DMS153 (cell line): Measurements from ENCODE around the gene CHPF.

Experiments used
- DNase-seq: peaks from one replicate; lab custom pipeline; 2025; lab: John Stamatoyannopoulos, UW

CHPF gene

DNA sequence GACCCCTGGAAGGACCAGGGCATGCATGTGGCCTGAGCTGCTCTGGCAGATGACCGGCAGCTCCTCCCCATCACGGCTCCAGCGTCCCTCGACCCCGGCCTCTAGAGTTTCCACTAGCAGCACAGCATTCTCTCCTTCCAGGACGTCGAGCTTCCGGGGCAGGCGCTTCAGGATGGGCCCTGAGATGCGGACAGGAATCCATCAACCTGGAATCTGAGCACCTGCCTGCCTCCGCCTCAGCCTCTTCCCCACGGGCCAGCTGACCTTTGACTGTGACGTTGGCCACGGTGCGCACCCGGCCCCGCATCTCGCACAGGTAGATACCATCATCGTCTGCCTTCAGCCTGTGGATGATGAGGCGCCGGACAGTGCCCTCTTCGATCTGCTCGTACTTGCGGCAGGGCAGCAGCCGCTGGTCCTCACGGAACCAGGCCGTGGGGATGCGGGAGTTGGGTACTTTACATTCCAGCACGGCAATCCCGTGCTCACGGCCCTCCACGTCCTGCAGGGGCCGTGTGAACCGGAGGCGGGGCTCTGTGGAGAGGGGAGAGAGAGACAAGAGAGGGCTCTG is 24.3 kb upstream of the CHPF start:
- DNase-seq: no peak

DNA sequence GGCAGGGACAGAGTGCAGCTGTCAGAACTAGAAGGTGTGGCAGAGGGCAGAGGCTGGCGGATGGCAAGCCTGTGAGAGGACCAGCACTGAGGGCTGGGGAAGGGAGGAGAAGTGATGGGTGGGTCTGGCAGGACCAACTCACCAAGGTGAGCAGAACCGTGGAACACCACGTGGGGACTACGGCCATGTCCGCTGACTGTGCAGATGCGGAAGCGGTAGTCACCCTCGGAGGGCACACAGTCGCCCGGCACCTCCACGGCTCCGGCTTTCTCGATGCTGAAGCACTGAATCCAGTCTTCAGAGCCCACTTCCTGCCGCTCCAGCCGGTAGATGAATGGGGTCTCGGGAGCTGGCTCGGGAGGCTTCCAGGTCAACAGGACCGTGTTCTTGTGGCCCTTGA is 23.5 kb upstream of the CHPF start:
- no peak for DNase-seq

GRCh38 chr2:219566640-219567039 is 23.0 kb upstream of the CHPF start:
- no peak for DNase-seq

- no peak for DNase-seq
These were observed 21.8 kb upstream of the CHPF start for GRCh38 chr2:219565130-219566080.

DNA sequence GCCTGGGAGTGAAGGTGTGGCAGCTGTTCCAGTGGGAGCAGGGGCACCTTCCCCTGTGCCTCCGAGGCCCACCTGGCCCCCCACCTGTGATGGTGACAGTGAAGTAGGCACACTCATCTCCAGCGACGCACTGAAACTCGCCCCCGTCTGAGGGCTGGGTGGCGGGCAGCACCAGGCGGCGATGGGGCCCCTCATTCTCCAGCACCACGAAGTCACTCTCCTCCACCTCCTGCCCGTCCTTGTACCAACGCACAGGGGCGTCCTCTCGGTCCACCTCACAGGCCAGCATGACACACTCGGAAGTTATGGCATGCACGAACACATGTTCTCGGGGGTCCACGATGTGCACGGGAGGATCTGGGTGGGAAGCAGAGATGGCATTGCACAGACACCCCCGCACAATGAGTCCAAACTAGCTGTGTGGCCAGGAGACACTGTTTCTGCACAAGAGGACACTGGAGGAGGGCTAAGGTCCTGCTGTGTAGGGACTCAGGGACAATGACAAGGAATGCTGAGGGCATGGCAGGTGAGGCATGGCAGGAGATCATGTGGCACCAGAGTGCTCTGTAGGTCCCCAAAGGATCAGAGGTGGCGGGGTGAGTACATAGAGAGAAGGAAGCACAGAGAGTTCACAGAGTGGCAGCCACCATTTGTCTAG is 19.8 kb upstream of the CHPF start:
- DNase-seq: no peak

- no peak for DNase-seq
These were observed 18.7 kb upstream of the CHPF start for GRCh38 chr2:219562049-219563020.

GRCh38 chr2:219561179-219562048 is 17.8 kb upstream of the CHPF start:
- DNase-seq: no peak

DNA sequence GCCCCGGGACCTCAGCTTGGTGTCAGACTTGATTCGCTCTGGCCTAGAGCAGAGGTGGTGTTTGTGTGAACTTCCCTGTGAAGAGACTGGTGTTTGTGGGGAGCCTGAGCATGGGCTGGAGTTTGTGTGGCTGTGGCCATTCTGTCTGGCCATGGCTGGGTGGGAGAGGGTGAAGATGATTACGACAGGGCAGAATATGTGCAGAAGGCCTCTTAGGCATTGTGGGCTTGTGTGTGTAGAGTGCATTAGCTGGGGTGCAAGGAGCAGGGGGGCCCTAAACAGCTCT is 17.2 kb upstream of the CHPF start:
- no peak for DNase-seq

DNA sequence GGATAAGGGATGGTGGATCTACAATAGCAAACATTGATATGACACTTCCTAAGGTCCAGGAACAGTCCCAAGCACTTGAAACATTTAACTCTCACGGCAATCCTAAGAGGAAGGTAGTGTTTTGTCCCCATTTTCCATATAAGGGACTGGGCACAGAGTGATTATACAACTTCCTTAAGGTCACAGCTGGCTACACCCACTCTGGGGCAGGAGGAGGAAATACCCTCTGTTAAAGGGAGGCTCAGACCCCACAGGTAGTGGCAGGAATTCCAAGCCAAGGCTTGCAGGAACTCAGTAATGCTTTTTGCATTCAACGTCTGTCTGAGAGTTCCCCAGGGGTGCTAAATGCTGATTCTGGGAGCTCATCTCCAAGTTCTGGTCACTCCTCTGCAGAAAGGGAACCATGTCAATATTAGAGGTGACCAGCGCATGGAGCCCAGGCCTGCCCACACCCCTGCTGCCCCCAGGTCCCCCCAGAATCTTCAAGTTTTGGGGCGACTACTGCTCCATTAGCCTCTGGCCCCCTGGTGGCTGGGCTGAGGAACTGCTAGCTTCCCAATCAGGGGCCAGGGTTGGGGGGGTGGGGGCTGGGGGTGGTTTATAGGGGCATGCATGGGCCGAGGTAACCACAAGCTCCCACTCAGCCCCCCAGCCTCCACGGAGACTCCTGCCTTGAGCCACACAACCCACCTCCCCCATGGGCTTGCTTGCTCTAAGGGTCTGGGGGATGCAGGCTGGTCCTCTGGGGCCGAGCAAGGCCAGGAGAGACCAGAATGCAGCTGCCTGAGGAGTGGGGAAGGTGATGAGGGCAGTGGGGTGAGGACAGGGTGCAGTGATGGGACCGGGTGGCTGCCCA is 16.7 kb upstream of the CHPF start:
- no peak for DNase-seq

- no peak for DNase-seq
These were observed 15.7 kb upstream of the CHPF start for GRCh38 chr2:219559156-219559915.

GRCh38 chr2:219557791-219558785 is 14.5 kb upstream of the CHPF start:
- DNase-seq: no peak

- no peak for DNase-seq
These were observed 13.7 kb upstream of the CHPF start for GRCh38 chr2:219557320-219557719.

GRCh38 chr2:219556413-219556812 is 12.8 kb upstream of the CHPF start:
- no peak for DNase-seq

GRCh38 chr2:219555956-219556355 is 12.3 kb upstream of the CHPF start:
- no peak for DNase-seq

DNA sequence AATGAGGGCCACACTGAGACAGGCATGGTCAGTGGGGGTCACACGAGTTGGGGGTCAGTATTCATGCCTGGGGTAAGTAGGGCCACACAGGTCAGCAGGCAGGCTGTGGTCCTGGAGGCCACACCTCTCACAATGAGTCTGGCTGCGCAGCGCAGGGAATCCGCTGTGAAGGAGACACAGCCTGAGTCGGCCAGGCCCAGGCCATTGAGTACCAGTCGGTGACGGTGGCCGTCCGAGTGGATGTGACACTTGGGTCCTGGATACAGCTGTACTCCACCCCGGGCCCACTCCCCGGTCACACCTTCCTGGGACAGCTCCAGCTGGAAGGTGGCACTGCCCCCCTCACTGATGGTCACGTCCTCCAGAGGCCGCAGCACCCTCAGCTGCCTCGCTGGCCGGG is 10.7 kb upstream of the CHPF start:
- DNase-seq: no peak

GRCh38 chr2:219553463-219553963 is 9.9 kb upstream of the CHPF start:
- DNase-seq: no peak

DNA sequence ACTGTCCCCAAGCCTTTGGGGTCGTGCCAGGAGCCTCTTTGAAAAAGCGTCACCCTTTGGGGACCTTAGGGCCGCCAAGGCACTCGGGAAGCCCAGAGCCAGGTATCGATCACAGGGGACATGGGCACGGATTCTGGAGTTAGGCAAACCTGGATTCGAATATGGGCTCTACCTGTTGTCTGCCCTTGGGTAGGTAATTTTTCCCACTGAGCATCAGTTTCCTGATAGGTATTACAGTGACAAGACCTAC is 9.5 kb upstream of the CHPF start:
- DNase-seq: no peak
